Nephron (organoid): ENCODE measurements around the gene LPP.

Source experiments
- H3K27ac Mint-ChIP-seq, 3 experiments: 2 replicates each; pipeline ENCODE4 v1.8.0; 2020; ENCODE audit warnings: mixed read lengths in 3 of 3, mild to moderate bottlenecking in 2 of 3, moderate library complexity in 1 of 3
- H3K27me3 Mint-ChIP-seq: 2 replicates; pipeline ENCODE4 v1.8.0; 2021; ENCODE audit warnings: low read depth, mild to moderate bottlenecking, moderate library complexity, mixed read lengths
- H3K36me3 Mint-ChIP-seq: 2 replicates; pipeline ENCODE4 v1.8.0; 2020; ENCODE audit warnings: low read depth, mixed read lengths
- H3K4me1 Mint-ChIP-seq: 2 replicates; pipeline ENCODE4 v1.8.0; 2020; ENCODE audit warnings: mixed read lengths
- H3K4me3 Mint-ChIP-seq, 3 experiments: 2 replicates each; pipeline ENCODE4 v1.8.0; 2020; ENCODE audit warnings: mild to moderate bottlenecking in 3 of 3, mixed read lengths in 3 of 3, moderate library complexity in 2 of 3
- H3K9me3 Mint-ChIP-seq: 2 replicates; pipeline ENCODE4 v1.8.0; 2020; ENCODE audit warnings: mixed read lengths
- TF ChIP-seq, protein P1 (sequence below), 3 experiments: fragments of 200-600 bp; sonication (generic); IDR thresholded peaks; one replicate each; pipeline ENCODE4 v1.5.0; 2021; ENCODE audit warnings: antibody characterized with exemption in 3 of 3; ENCODE audit not compliant: unreplicated experiment in 3 of 3

The LPP gene

DNA sequence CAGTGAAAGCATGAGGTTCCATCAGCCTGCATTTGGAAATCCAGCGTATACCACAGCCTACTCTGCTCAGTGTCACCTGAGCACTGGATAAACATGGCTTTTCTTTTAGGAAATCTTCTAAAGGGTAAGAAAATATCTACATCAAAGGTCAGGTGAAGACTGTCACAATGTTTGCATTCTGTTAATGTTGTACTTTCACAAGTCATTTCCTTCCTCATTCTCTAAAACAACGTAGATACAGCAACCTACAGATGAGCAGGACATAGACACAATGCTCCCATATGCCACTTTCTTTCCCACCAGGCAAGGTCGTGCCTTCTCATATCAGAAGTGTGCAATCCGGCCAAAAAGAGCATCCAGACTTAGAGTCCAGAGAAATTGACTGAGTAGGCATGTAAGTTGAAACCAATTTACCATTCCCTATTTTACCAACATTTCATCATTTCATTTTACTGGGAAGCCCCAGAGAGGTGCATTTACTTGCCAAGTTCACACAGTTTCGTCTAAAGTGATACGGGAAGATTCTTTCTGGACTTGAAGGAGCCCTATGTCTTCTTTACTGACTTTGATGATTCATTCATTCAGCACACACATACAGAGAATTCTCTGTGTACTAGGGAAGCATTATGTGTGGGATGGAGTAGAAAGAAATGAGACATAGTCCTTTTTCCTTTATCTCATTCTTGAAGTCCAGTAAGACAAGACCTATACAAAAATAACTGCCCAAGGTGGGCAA is 30.6 kb upstream of the LPP start:
- Mint-ChIP-seq H3K4me3 (no peak overlapping the region), H3K27me3 (peaks cover 31% of the 10 kb centered on the region), H3K36me3 (no peaks in the 10 kb centered on the region), H3K27ac (no peak overlapping the region), H3K4me1 (peaks cover 10% of the 10 kb centered on the region), H3K9me3 (no peaks in the 10 kb centered on the region)
- TF ChIP-seq, protein P1, sequence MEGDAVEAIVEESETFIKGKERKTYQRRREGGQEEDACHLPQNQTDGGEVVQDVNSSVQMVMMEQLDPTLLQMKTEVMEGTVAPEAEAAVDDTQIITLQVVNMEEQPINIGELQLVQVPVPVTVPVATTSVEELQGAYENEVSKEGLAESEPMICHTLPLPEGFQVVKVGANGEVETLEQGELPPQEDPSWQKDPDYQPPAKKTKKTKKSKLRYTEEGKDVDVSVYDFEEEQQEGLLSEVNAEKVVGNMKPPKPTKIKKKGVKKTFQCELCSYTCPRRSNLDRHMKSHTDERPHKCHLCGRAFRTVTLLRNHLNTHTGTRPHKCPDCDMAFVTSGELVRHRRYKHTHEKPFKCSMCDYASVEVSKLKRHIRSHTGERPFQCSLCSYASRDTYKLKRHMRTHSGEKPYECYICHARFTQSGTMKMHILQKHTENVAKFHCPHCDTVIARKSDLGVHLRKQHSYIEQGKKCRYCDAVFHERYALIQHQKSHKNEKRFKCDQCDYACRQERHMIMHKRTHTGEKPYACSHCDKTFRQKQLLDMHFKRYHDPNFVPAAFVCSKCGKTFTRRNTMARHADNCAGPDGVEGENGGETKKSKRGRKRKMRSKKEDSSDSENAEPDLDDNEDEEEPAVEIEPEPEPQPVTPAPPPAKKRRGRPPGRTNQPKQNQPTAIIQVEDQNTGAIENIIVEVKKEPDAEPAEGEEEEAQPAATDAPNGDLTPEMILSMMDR (IDR thresholded peaks at IDR 0.05; ENCODE audit: unreplicated experiment in 3 of 3): no peak

DNA sequence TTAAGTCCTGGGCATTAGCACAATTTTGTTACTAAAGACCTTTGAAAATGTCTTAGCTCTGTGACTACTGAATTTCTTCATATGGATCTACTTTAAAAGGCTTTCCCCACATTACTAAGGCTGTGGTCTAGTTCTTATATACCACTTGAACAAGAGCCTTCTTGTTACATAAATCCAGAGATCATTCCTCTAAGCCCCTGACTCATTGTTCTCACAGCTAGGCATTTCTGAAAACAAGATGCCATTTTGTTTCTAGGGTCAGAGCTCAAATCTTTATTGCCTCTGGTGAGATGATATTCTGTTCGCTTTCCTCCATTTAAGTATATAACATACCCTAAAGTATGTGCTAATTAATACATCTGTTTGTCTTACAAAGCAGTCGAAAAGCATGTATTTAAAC is 29.8 kb upstream of the LPP start:
- Mint-ChIP-seq H3K36me3 (no peaks in the 10 kb centered on the region), H3K27me3 (peaks cover 31% of the 10 kb centered on the region)

DNA sequence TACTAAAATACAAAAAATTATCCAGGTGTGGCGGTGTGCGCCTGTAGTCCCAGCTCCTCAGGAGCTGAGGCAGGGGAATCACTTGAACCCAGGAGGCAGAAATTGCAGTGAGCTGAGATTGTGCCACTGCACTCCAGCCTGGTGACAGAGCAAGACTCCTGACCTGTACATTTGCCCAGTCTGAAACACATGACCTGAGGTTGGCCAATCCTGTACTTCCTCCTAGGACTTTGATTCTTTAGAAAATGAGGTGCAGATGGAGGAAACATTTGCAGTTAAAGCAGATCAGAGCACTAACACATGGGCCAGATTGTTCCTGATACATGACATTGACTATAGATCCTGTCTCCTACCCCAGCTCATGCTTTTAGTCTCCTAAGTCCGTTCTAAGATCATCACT is 28.9 kb upstream of the LPP start:
- no peak overlapping the region for H3K4me3 Mint-ChIP-seq

More for the DNA sequence above, 29.8 kb upstream of the LPP start:
- Mint-ChIP-seq H3K4me3 (no peak overlapping the region), H3K27ac (no peak overlapping the region), H3K9me3 (no peaks in the 10 kb centered on the region), H3K4me1 (peaks cover 13% of the 10 kb centered on the region)
- TF ChIP-seq, protein P1 (IDR thresholded peaks at IDR 0.05; ENCODE audit: unreplicated experiment in 3 of 3): no peak

DNA sequence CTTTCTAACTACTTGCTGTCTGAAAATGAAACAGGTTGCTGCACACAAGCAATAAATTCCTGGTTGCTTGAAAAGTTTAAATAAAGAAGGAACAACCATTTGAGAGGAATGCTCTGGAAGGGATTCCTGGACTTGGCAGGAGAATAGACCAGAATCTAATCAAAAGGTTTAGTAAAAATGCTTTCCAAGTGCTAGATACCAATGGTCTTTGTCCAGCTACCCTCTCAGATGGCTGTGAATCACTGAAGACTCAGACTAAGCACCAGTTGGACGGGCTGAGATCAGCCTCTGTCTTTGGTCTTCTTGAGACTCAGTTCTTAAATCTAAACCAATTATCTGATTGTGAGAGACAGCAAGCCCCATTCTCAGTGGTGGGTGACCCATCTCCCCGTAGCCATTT is 27.7 kb upstream of the LPP start:
- TF ChIP-seq, protein P1 (IDR thresholded peaks at IDR 0.05; ENCODE audit: unreplicated experiment in 3 of 3): no peak
- Mint-ChIP-seq H3K27ac (no peak overlapping the region), H3K27me3 (peaks cover 33% of the 10 kb centered on the region), H3K4me1 (peaks cover 13% of the 10 kb centered on the region), H3K36me3 (no peaks in the 10 kb centered on the region), H3K4me3 (no peak overlapping the region), H3K9me3 (no peaks in the 10 kb centered on the region)

More for the DNA sequence above, 28.9 kb upstream of the LPP start:
- Mint-ChIP-seq H3K36me3 (no peaks in the 10 kb centered on the region), H3K27me3 (peaks cover 31% of the 10 kb centered on the region), H3K9me3 (no peaks in the 10 kb centered on the region), H3K27ac (no peak overlapping the region), H3K4me1 (peaks cover 13% of the 10 kb centered on the region)
- TF ChIP-seq, protein P1 (IDR thresholded peaks at IDR 0.05; ENCODE audit: unreplicated experiment in 3 of 3): no peak

DNA sequence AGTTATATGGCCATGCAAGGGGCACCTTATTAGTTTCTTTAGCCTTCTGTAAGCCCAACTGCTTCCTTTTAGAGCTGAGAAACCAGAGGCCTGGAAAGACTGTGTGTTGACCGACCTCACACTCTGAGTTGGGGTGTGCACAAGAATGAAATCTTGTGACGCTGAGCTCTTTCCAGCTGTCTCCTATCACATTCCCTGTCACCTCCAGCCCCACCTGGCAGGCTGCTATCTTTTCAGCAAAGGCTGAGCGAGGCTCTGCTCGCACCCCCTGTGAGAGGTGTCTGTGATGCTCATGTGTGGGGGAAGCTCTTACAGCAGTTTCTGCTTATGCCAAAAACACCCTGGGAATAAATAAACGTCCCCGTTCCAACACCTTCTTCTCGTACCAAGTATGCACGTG is 27.0 kb upstream of the LPP start:
- H3K27me3 Mint-ChIP-seq: peaks cover 33% of the 10 kb centered on the region

More for the DNA sequence above, 27.0 kb upstream of the LPP start:
- TF ChIP-seq, protein P1 (IDR thresholded peaks at IDR 0.05; ENCODE audit: unreplicated experiment in 3 of 3): no peak
- peaks cover 13% of the 10 kb centered on the region for H3K4me1 Mint-ChIP-seq
- H3K36me3 Mint-ChIP-seq: no peaks in the 10 kb centered on the region
- H3K27ac Mint-ChIP-seq: no peak overlapping the region
- no peaks in the 10 kb centered on the region for H3K9me3 Mint-ChIP-seq
- H3K4me3 Mint-ChIP-seq: no peak overlapping the region
